ENCODE measurements around the gene XXYLT1. TPM values are rescaled to one million over a fixed set of nuclear protein-coding genes. Genes with fewer than 3 reads are reported as not detected.

XXYLT1 gene

GRCh38 chr3:195028877-195029606 lies 241.9 kb downstream of the XXYLT1 start:
- peaks cover 11% of the 10 kb centered on the region for H3K27me3 ChIP-seq (ENCODE audit: control insufficient read depth, insufficient read depth, low read length)
- H3K36me3 ChIP-seq (ENCODE audit: insufficient read depth, low read length): no peaks in the 10 kb centered on the region
- no peaks in the 10 kb centered on the region for H3K4me1 ChIP-seq (ENCODE audit: control insufficient read depth, insufficient read depth, low read length)
- no peaks in the 10 kb centered on the region for H3K9me3 ChIP-seq (replicated peaks; ENCODE audit: low read length)
- no peak overlapping the region for H3K4me3 ChIP-seq (ENCODE audit: low read length)
- no peak overlapping the region for H3K4me2 ChIP-seq (ENCODE audit: low read length)
- no peak overlapping the region for H3K9ac ChIP-seq (ENCODE audit: low read depth, low read length)

DNA sequence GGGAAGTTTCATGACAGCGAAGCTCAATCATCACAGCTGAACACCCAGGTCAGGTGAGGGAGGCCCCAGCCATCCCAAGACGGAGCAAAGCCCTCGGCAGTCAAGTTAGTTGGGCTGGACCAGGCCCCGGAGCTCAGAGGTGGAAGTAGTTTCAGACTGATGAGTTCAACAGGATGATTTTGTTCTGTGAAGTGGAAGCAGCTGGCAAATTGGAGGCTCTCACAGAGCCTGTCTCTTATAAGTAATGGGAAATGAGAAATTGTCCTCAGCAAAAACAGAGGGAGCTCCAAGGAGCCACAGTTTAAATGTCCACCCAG lies 245.1 kb downstream of the XXYLT1 start:
- Histone ChIP-seq H3K4me1 (ENCODE audit: control insufficient read depth, insufficient read depth, low read length) (no peaks in the 10 kb centered on the region), H3K4me3 (ENCODE audit: low read length) (no peak overlapping the region), H3K27me3 (ENCODE audit: control insufficient read depth, insufficient read depth, low read length) (peaks cover 11% of the 10 kb centered on the region), H3K36me3 (ENCODE audit: insufficient read depth, low read length) (no peaks in the 10 kb centered on the region), H3K9me3 (replicated peaks; ENCODE audit: low read length) (no peaks in the 10 kb centered on the region), H3K9ac (ENCODE audit: low read depth, low read length) (no peak overlapping the region), H3K4me2 (ENCODE audit: low read length) (no peak overlapping the region)

DNA sequence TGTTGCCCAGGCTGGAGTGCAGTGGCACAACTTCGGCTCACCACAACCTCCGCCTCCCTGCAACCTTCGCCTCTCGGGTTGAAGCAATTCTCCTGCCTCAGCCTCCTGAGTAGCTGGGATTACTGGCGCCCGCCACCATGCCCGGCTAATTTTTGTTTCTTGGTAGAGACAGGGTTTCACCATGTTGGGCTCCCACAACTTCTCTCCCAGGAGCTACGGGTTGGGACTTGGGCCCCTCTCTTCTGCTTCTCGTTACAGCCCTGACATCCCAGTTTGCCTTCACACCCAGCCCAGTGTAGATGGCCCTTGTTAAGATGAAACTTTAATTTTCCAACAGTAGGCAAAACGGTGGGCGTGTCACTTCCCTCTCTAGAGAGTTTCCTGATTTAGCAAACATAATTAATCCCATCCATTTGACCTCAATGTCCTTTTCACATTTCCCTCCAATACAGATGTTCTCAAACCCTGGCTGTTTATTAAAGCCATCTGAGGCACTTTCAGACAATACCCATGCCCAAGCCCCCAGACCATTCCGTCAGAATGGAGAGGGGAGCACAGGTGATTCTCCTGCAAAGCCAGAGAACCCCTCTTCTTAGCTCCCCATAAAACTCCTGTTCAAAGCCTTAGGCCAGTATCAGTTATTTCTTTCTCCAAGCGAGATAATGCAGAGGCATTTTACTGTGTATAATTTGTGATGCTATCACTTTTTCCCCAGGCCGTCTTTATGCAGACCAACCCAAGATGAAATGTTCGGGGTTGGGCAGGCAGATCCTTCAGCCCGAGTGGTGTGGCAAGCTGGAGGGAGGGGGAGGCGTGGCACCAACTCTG lies 245.7 kb downstream of the XXYLT1 start:
- Histone ChIP-seq H3K4me1 (ENCODE audit: control insufficient read depth, insufficient read depth, low read length) (no peaks in the 10 kb centered on the region), H3K4me2 (ENCODE audit: low read length) (no peak overlapping the region), H3K27me3 (ENCODE audit: control insufficient read depth, insufficient read depth, low read length) (peaks cover 17% of the 10 kb centered on the region), H3K9ac (ENCODE audit: low read depth, low read length) (no peak overlapping the region), H3K36me3 (ENCODE audit: insufficient read depth, low read length) (no peaks in the 10 kb centered on the region), H3K4me3 (ENCODE audit: low read length) (no peak overlapping the region), H3K9me3 (replicated peaks; ENCODE audit: low read length) (no peaks in the 10 kb centered on the region)

DNA sequence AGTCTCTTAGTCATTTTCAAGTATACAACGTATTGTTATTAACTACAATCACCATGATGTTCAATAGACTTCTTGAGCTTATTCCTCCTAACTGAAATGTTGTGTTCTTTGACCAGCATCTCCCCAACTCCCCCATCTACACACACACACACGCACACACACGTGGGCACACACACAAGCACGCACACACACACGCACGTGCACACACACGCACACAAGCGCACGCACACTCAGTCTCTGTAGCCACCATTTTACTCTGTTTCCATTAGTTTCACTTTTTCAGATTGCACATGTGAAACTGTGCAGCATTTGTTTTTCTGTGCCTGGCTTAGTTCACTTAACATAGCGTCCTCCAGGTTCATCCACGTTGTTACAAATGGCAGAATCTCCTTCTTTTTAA lies 247.0 kb downstream of the XXYLT1 start:
- peaks cover 29% of the 10 kb centered on the region for H3K27me3 ChIP-seq (ENCODE audit: control insufficient read depth, insufficient read depth, low read length)
- H3K4me1 ChIP-seq (ENCODE audit: control insufficient read depth, insufficient read depth, low read length): no peaks in the 10 kb centered on the region
- H3K9me3 ChIP-seq (replicated peaks; ENCODE audit: low read length): no peaks in the 10 kb centered on the region
- H3K9ac ChIP-seq (ENCODE audit: low read depth, low read length): no peak overlapping the region
- no peaks in the 10 kb centered on the region for H3K36me3 ChIP-seq (ENCODE audit: insufficient read depth, low read length)
- no peak overlapping the region for H3K4me2 ChIP-seq (ENCODE audit: low read length)
- H3K4me3 ChIP-seq (ENCODE audit: low read length): no peak overlapping the region

DNA sequence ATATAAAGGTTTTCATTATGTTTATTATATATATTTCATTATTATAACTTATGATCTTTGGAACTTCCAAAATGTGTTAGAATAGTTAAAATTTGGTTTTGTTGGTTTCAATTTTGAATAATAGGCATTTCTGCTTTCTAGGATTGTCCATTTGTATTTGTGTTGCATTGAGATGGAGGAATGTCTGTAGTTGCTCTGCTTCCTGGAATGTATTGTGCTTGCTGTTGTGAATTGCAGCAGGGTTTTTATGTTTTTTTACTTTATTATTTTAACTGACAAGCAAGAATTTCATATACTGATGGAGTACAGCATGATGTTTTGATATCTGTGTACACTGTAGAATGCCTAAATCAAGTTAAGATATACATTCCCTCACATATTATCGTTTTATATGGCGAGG lies 247.4 kb downstream of the XXYLT1 start:
- no peaks in the 10 kb centered on the region for H3K9me3 ChIP-seq (replicated peaks; ENCODE audit: low read length)
- H3K4me1 ChIP-seq (ENCODE audit: control insufficient read depth, insufficient read depth, low read length): no peaks in the 10 kb centered on the region
- H3K4me2 ChIP-seq (ENCODE audit: low read length): no peak overlapping the region
- no peak overlapping the region for H3K9ac ChIP-seq (ENCODE audit: low read depth, low read length)
- H3K36me3 ChIP-seq (ENCODE audit: insufficient read depth, low read length): no peaks in the 10 kb centered on the region
- no peak overlapping the region for H3K4me3 ChIP-seq (ENCODE audit: low read length)
- H3K27me3 ChIP-seq (ENCODE audit: control insufficient read depth, insufficient read depth, low read length): peaks cover 33% of the 10 kb centered on the region

DNA sequence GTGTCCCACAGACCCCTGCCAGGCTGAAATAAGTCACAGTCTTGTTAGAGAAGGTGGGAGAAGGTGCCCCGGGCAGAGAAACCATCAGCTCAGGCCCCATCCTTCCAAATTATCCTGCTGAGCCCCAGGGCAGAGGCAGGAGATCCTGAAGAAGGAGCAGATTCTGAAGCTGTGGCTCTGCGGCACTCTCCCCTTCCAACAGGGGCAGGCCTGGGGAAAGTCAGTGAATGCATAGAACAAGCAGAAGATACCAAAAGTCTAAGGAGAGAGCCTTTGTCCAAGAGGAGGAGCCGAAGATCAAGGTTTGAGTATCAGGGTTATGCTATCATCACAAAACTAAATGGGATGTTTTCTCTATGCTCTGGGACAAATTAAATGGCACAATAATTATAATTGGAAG lies 249.3 kb downstream of the XXYLT1 start:
- Histone ChIP-seq H3K4me3 (ENCODE audit: low read length) (no peak overlapping the region), H3K9ac (ENCODE audit: low read depth, low read length) (no peak overlapping the region), H3K4me2 (ENCODE audit: low read length) (no peak overlapping the region), H3K36me3 (ENCODE audit: insufficient read depth, low read length) (no peaks in the 10 kb centered on the region), H3K4me1 (ENCODE audit: control insufficient read depth, insufficient read depth, low read length) (no peaks in the 10 kb centered on the region), H3K9me3 (replicated peaks; ENCODE audit: low read length) (no peaks in the 10 kb centered on the region), H3K27me3 (ENCODE audit: control insufficient read depth, insufficient read depth, low read length) (peaks cover 49% of the 10 kb centered on the region)

- H3K4me1 ChIP-seq (ENCODE audit: control insufficient read depth, insufficient read depth, low read length): no peaks in the 10 kb centered on the region
- peaks cover 57% of the 10 kb centered on the region for H3K27me3 ChIP-seq (ENCODE audit: control insufficient read depth, insufficient read depth, low read length)
- H3K9me3 ChIP-seq (replicated peaks; ENCODE audit: low read length): no peaks in the 10 kb centered on the region
- no peak overlapping the region for H3K9ac ChIP-seq (ENCODE audit: low read depth, low read length)
- no peaks in the 10 kb centered on the region for H3K36me3 ChIP-seq (ENCODE audit: insufficient read depth, low read length)
- no peak overlapping the region for H3K4me3 ChIP-seq (ENCODE audit: low read length)
- no peak overlapping the region for H3K4me2 ChIP-seq (ENCODE audit: low read length)
These were observed 250.0 kb downstream of the XXYLT1 start for GRCh38 chr3:195020921-195021320.

DNA sequence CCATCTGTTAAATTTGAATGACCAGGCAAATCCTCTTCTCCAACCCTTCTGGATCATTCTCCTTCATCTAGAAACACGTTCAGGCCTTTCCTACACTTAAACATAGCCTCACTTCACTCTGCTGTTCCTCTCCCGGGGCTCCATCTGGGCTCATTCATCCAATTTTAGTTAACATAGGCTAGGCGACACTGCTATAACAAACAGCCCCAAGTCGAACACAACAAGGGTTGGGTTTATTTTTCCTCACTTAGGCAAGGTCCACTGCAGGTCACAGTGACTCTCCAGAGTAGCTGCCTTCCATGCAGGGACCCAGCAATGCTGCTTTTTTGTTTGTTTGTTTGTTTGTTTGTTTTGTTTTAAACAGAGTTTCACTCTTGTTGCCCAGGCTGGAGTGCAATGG lies 250.8 kb downstream of the XXYLT1 start:
- H3K9ac ChIP-seq (ENCODE audit: low read depth, low read length): no peak overlapping the region
- H3K27me3 ChIP-seq (ENCODE audit: control insufficient read depth, insufficient read depth, low read length): peaks cover 61% of the 10 kb centered on the region
- H3K4me1 ChIP-seq (ENCODE audit: control insufficient read depth, insufficient read depth, low read length): no peaks in the 10 kb centered on the region
- H3K4me2 ChIP-seq (ENCODE audit: low read length): no peak overlapping the region
- no peaks in the 10 kb centered on the region for H3K36me3 ChIP-seq (ENCODE audit: insufficient read depth, low read length)
- no peak overlapping the region for H3K4me3 ChIP-seq (ENCODE audit: low read length)
- H3K9me3 ChIP-seq (replicated peaks; ENCODE audit: low read length): no peaks in the 10 kb centered on the region

- H3K4me2 ChIP-seq (ENCODE audit: low read length): no peak overlapping the region
- H3K4me3 ChIP-seq (ENCODE audit: low read length): no peak overlapping the region
- no peaks in the 10 kb centered on the region for H3K9me3 ChIP-seq (replicated peaks; ENCODE audit: low read length)
- peaks cover 68% of the 10 kb centered on the region for H3K27me3 ChIP-seq (ENCODE audit: control insufficient read depth, insufficient read depth, low read length)
- H3K4me1 ChIP-seq (ENCODE audit: control insufficient read depth, insufficient read depth, low read length): no peaks in the 10 kb centered on the region
- no peaks in the 10 kb centered on the region for H3K36me3 ChIP-seq (ENCODE audit: insufficient read depth, low read length)
- no peak overlapping the region for H3K9ac ChIP-seq (ENCODE audit: low read depth, low read length)
These were observed 251.6 kb downstream of the XXYLT1 start for GRCh38 chr3:195019335-195019734.

Small RNAs within 50 kb of the gene (small RNA-seq; reads per million reads assigned to genes)
- not detected for gene MIR3137
- not detected for gene RN7SL36P
- gene RNU6-25P: 0.63 reads per million

Measured in skeletal muscle satellite cell (primary cell).